NT2/D1 (cell line): ENCODE data around the gene CACNA1A.

Experiments
- DNase-seq: peaks from one replicate; pipeline ENCODE4 v3.0.0-alpha.2; 2011; ENCODE audit warnings: low read depth, low spot score
- H3K27me3 ChIP-seq: 2 replicates; pipeline ENCODE4 v1.6.0; 2011; ENCODE audit warnings: mild to moderate bottlenecking; ENCODE audit not compliant: insufficient read length, insufficient read depth
- H3K36me3 ChIP-seq: 2 replicates; pipeline ENCODE4 v1.6.1; 2011; ENCODE audit warnings: mild to moderate bottlenecking, low read length, mixed read lengths; ENCODE audit not compliant: insufficient read depth, insufficient read length
- H3K4me1 ChIP-seq: 2 replicates; pipeline ENCODE4 v1.5.1; 2011; ENCODE audit not compliant: insufficient read depth, insufficient read length
- H3K4me3 ChIP-seq: 2 replicates; pipeline ENCODE4 v1.5.1; 2011; ENCODE audit warnings: low read depth; ENCODE audit not compliant: insufficient read length
- H3K9ac ChIP-seq: 2 replicates; pipeline ENCODE4 v1.6.0; 2011; ENCODE audit warnings: low read depth; ENCODE audit not compliant: insufficient read length
- H3K9me3 ChIP-seq: 2 replicates; pipeline ENCODE4 v1.5.1; 2011; ENCODE audit warnings: mild to moderate bottlenecking, low read length; ENCODE audit not compliant: insufficient read depth
- SUZ12 ChIP-seq: IDR thresholded peaks from 2 replicates; pipeline ENCODE4 v1.6.1; 2011; ENCODE audit not compliant: insufficient read length, insufficient read depth; ENCODE audit errors: extremely low read depth
- YY1 ChIP-seq: IDR thresholded peaks from 2 replicates; pipeline ENCODE4 v1.6.1; 2011; ENCODE audit not compliant: insufficient read length, insufficient read depth
- ZNF274 ChIP-seq: IDR thresholded peaks from 2 replicates; pipeline ENCODE4 v1.6.1; 2011; ENCODE audit warnings: mild to moderate bottlenecking, low read depth, low read length

The CACNA1A gene

GRCh38 chr19:13255719-13256059 lies 250.6 kb downstream of the CACNA1A start:
- H3K36me3 ChIP-seq = no peaks in the 10 kb centered on the region
- H3K27me3 ChIP-seq = no peaks in the 10 kb centered on the region
- H3K4me3 ChIP-seq = no peak overlapping the region
- no peak overlapping the region for H3K9ac ChIP-seq
- no peak for TF ChIP-seq ZNF274
- no peak for TF ChIP-seq SUZ12
- no peak for TF ChIP-seq YY1
- H3K9me3 ChIP-seq = peaks cover 13% of the 10 kb centered on the region; the same call in 1 of the 2 replicates
- no peak for DNase-seq
- H3K4me1 ChIP-seq = no peaks in the 10 kb centered on the region

GRCh38 chr19:13255041-13255718 lies 251.1 kb downstream of the CACNA1A start:
- no peak for DNase-seq
- Histone ChIP-seq H3K9me3 (peaks cover 13% of the 10 kb centered on the region; the same call in 1 of the 2 replicates), H3K9ac (no peak overlapping the region), H3K27me3 (no peaks in the 10 kb centered on the region), H3K36me3 (no peaks in the 10 kb centered on the region), H3K4me1 (no peaks in the 10 kb centered on the region), H3K4me3 (no peak overlapping the region)
- no peak for TF ChIP-seq ZNF274
- no peak for TF ChIP-seq SUZ12
- no peak for TF ChIP-seq YY1

- Histone ChIP-seq H3K9ac (no peak overlapping the region), H3K27me3 (no peaks in the 10 kb centered on the region), H3K9me3 (peaks cover 13% of the 10 kb centered on the region; the same call in 1 of the 2 replicates), H3K4me1 (no peaks in the 10 kb centered on the region), H3K36me3 (no peaks in the 10 kb centered on the region), H3K4me3 (no peak overlapping the region)
- no peak for DNase-seq
- TF ChIP-seq ZNF274 = no peak
These were observed 253.5 kb downstream of the CACNA1A start for GRCh38 chr19:13252569-13253335.

DNA sequence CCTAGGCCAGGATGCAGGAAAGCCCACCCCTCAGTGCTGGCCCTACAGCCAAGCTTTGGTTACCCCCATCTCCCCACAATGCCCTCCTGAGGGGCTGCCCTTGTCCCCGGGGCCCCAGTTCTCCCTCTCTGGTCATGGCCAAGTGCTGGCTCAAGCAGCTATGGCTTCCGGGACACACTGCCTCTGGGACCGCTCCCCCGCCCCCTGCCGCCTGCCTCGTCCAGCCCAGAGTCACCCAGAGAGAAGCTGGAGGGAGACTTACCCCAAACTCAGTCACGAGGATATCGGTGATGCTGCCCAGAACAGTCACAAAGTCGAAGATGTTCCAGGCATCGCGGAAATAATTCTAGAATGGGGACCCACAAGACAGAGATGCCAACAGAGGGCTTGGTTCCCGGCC lies 261.4 kb downstream of the CACNA1A start:
- no peak overlapping the region for H3K4me3 ChIP-seq
- no peaks in the 10 kb centered on the region for H3K27me3 ChIP-seq
- no peak overlapping the region for H3K9ac ChIP-seq
- no peak for DNase-seq
- no peaks in the 10 kb centered on the region for H3K4me1 ChIP-seq
- H3K9me3 ChIP-seq = peaks cover 7% of the 10 kb centered on the region; the same call in 1 of the 2 replicates
- no peaks in the 10 kb centered on the region for H3K36me3 ChIP-seq
- TF ChIP-seq ZNF274 (no peak), YY1 (no peak), SUZ12 (no peak)

DNA sequence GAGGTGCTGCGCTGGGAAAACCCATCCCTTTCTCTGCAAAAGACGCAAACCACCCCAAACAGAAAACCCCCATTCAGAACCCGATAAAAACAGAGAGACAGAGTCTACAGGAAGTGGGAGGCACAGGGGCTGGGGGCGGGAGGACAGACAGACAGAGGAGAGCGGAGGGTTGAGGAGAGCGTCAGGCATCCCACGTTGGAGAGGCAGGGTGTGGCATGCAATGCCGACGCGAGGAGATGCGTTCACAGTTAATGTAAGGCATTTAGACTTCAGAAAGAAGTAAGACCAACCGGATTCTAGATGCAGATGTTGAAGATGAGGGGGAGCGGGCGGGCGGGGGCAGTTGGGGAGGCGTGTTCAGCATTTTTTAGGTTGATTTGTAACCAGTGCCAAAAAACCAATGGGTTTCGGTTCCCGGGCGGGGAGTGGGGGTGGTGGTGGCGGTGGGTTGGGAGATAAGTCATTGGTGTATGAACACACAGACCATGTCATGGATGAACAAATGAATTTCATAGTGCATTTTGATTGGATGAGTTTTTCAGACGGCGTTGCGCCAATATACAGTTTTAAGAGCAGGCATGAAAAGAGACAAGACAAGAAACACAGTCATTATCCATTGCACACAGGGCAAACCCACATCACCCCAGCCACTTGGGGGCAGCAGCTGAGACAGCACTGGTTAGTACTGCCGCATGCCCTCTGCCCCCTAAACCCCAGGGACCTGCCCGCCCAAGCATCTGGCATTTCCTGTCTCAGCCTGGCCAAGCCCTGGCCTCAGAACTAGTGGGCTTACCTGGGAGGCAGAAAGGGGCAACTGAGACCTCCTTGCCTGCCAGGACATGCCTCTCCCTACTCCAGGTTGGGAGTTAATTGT lies 264.8 kb downstream of the CACNA1A start:
- no peak for DNase-seq
- H3K4me1 ChIP-seq = peaks cover 9% of the 10 kb centered on the region
- H3K4me3 ChIP-seq = no peak overlapping the region
- H3K9ac ChIP-seq = no peak overlapping the region
- no peak for TF ChIP-seq ZNF274
- TF ChIP-seq SUZ12 = no peak
- TF ChIP-seq YY1 = no peak
- H3K27me3 ChIP-seq = no peaks in the 10 kb centered on the region
- H3K9me3 ChIP-seq = peaks cover 6% of the 10 kb centered on the region; the same call in 1 of the 2 replicates
- no peaks in the 10 kb centered on the region for H3K36me3 ChIP-seq

DNA sequence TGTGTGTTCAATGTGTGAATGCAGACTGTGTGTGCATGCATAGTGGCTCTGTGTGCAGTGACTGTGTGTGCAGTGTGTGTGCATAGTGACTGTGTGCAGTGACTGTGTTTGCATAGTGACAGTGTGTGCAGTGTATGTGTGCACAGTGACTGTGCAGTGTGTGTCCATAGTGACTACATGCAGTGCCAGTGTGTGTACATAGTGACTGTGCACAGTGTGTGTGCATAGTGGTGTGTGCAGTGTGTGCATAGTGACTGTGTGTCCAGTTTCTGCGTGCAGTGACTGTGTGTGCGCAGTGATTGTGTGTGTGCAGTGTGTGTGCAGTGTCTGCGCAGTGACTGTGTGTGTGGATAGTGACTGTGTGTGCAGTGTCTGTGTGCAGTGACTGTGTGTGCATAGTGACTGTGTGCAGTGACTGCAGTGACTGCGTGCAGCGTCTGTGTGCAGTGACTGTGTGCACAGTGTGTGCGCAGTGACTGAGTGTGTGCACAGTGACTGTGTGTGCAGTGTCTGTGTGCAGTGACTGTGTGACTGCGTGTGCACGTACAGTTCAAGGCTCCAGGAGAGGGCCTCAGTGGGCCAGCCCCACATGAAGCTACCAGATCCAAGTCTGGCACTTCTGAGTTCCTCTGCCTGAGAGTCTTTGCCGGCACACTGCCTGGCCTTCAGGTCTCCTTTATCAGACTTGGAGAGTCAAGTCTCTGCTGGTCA lies 265.8 kb downstream of the CACNA1A start:
- H3K9ac ChIP-seq = no peak overlapping the region
- no peak for DNase-seq
- no peak for TF ChIP-seq YY1
- TF ChIP-seq SUZ12 = no peak
- H3K36me3 ChIP-seq = no peaks in the 10 kb centered on the region
- no peaks in the 10 kb centered on the region for H3K9me3 ChIP-seq
- no peaks in the 10 kb centered on the region for H3K27me3 ChIP-seq
- H3K4me1 ChIP-seq = peaks cover 9% of the 10 kb centered on the region
- H3K4me3 ChIP-seq = no peak overlapping the region
